Dendritic cell treated with granulocyte-macrophage colony-stimulating factor and Interleukin-4, amounts not matched to agents 40 ng/mL and 50 ng/mL, for 4 days (primary cell): ENCODE results near the gene SCTR.

ENCODE experiments used
- H3K27ac Mint-ChIP-seq: one replicate; pipeline ENCODE4 v1.8.0; 2022; ENCODE audit warnings: mild to moderate bottlenecking, mixed read lengths
- H3K27me3 Mint-ChIP-seq: one replicate; pipeline ENCODE4 v1.8.0; 2022; ENCODE audit warnings: mild to moderate bottlenecking, mixed read lengths
- H3K36me3 Mint-ChIP-seq: one replicate; pipeline ENCODE4 v1.8.0; 2022; ENCODE audit warnings: low read depth, mixed read lengths
- H3K4me1 Mint-ChIP-seq: one replicate; pipeline ENCODE4 v1.8.0; 2022; ENCODE audit warnings: low read depth, mixed read lengths
- H3K4me3 Mint-ChIP-seq: one replicate; pipeline ENCODE4 v1.8.0; 2022; ENCODE audit warnings: mild to moderate bottlenecking, moderate library complexity, mixed read lengths
- H3K9me3 Mint-ChIP-seq: one replicate; pipeline ENCODE4 v1.8.0; 2022; ENCODE audit warnings: mixed read lengths
- intact Hi-C: fragments of 100-400 bp; cut with micrococcal nuclease; formaldehyde crosslinking; loops from one replicate; pipeline ENCODE4 v1.15.0; 2022

Gene SCTR

GRCh38 chr2:119468154-119468955, 55.9 kb downstream of the SCTR start:
- Mint-ChIP-seq H3K27ac (no peak overlapping the region), H3K4me1 (peaks cover 18% of the 10 kb centered on the region), H3K9me3 (no peaks in the 10 kb centered on the region), H3K27me3 (peaks cover 12% of the 10 kb centered on the region), H3K36me3 (no peaks in the 10 kb centered on the region), H3K4me3 (no peak overlapping the region)
- intact Hi-C loops, result no loop called here

DNA sequence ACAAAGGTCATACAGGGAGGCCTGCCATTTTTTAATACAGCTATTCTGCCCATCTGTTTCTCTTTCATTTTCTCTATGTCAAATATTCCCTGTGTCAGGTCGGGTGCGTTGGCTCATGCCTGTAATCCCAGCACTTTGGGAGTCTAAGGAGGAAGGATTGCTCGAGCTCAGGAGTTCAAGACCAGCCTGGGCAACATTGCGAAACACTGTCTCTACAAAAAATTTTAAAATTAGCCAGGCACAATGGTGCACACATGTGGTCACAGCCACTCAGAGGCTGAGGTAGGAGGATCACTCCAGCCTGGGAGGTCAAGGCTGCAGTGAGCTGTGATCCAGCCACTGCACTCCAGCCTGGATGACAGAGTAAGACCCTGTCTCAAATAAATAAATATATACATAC, 57.9 kb downstream of the SCTR start:
- H3K27me3 Mint-ChIP-seq, result peaks cover 12% of the 10 kb centered on the region
- no peaks in the 10 kb centered on the region for H3K36me3 Mint-ChIP-seq

DNA sequence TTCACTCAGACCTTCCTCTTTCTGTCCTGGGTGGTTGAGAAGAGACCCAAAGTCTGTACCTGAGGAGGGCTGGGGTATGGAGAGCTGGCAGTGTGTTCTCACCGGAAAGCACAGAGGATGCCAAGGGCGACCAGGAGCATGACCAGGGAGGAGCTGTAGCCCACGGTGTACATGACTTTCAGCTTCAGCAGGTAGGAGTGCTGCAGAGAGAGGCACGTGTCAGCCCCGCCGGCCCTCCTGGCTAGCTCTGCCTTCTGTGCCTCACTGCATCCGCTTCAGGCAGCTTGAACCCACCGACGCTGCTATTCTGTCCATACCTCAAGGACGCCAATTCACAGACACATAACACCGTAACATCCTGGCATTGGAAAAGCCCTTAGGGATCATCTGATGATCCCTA, 58.6 kb downstream of the SCTR start:
- H3K4me1 Mint-ChIP-seq, result peaks cover 18% of the 10 kb centered on the region
- peak overlapping the region; percentile 20 for H3K27ac Mint-ChIP-seq
- peaks cover 12% of the 10 kb centered on the region for H3K27me3 Mint-ChIP-seq
- intact Hi-C loops, result no loop called here
- H3K9me3 Mint-ChIP-seq, result no peaks in the 10 kb centered on the region
- H3K4me3 Mint-ChIP-seq, result no peak overlapping the region
- H3K36me3 Mint-ChIP-seq, result no peaks in the 10 kb centered on the region

More for the DNA sequence above, 57.9 kb downstream of the SCTR start:
- Mint-ChIP-seq H3K4me1 (peaks cover 18% of the 10 kb centered on the region), H3K27ac (no peak overlapping the region), H3K4me3 (no peak overlapping the region), H3K9me3 (no peaks in the 10 kb centered on the region)
- intact Hi-C loops, result no loop called here

DNA sequence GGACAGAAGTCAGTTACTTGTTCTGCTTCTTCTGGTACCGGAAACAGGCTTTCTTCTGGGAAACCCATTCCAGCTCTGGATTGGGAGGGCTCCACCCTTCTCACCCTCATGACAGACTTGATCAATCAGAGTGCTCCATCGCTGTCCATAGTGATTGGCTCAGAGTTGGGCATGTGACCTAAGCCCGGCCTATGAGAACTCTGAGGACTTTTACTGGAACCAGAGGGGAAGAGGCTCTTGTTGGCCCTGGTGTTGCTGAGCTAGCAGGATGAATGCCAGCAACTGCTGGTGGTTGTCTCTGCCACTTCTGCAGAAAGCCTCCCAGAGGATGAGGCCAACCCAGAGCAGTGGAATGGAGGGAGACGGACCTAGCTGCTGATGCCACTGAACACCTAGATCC, 59.3 kb downstream of the SCTR start:
- H3K9me3 Mint-ChIP-seq, result no peaks in the 10 kb centered on the region
- peaks cover 12% of the 10 kb centered on the region for H3K27me3 Mint-ChIP-seq
- peaks cover 18% of the 10 kb centered on the region for H3K4me1 Mint-ChIP-seq
- H3K36me3 Mint-ChIP-seq, result no peaks in the 10 kb centered on the region
- intact Hi-C loops, result no loop called here
- H3K27ac Mint-ChIP-seq, result peak overlapping the region; percentile 52
- H3K4me3 Mint-ChIP-seq, result no peak overlapping the region

DNA sequence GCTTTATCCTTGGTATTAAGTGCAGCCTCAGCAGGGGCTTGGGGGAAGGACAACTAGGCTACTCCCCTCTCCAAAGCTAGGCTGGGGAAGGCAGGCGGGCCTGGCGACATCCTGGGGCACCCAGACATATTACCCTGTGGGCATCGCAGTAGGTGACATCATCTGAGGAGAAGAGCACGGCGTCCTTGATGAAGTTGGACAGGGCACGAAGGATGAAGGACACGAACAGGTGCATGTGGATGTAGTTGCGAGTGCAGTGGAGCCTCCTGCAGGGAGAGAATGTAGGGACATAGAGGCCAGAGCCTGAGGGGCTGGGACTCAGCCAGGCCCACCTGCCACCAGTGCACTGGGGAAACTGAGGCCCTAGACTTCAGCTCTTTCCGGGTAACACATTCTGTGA, 60.3 kb downstream of the SCTR start:
- Mint-ChIP-seq H3K4me3 (no peak overlapping the region), H3K4me1 (peaks cover 18% of the 10 kb centered on the region), H3K27ac (peak overlapping the region; percentile 7), H3K9me3 (no peaks in the 10 kb centered on the region), H3K36me3 (no peaks in the 10 kb centered on the region), H3K27me3 (peaks cover 8% of the 10 kb centered on the region)
- intact Hi-C loops, result no loop called here

DNA sequence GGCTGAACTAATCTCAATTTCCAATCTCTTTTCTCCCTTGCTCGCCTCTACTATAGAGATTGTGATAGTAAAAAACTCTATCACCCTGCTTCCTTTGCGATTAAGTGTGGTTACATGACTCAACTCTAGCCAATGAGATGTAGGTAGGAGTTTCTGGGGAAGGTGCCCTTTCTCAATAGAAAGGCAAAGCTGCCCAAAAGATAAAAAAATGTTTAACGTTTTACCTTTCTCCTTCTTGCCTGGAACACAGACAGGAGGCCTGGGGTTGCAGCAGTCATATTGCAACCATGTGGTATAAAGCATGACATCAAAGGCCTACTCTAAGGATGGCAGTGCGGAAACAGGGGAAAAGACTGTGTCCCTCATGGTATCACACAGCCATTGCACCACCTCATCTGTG, 61.1 kb downstream of the SCTR start:
- no peaks in the 10 kb centered on the region for H3K9me3 Mint-ChIP-seq
- H3K36me3 Mint-ChIP-seq, result no peaks in the 10 kb centered on the region
- intact Hi-C loops, result no loop called here
- H3K4me1 Mint-ChIP-seq, result peaks cover 13% of the 10 kb centered on the region
- no peak overlapping the region for H3K27ac Mint-ChIP-seq
- no peak overlapping the region for H3K4me3 Mint-ChIP-seq
- peaks cover 5% of the 10 kb centered on the region for H3K27me3 Mint-ChIP-seq

- no peaks in the 10 kb centered on the region for H3K36me3 Mint-ChIP-seq
- H3K4me3 Mint-ChIP-seq, result no peak overlapping the region
- H3K9me3 Mint-ChIP-seq, result no peaks in the 10 kb centered on the region
- peaks cover 13% of the 10 kb centered on the region for H3K4me1 Mint-ChIP-seq
- H3K27me3 Mint-ChIP-seq, result peaks cover 5% of the 10 kb centered on the region
- intact Hi-C loops, result no loop called here
- H3K27ac Mint-ChIP-seq, result no peak overlapping the region
These were observed 61.7 kb downstream of the SCTR start for GRCh38 chr2:119462574-119462973.

GRCh38 chr2:119461811-119462210, 62.5 kb downstream of the SCTR start:
- intact Hi-C loops, result no loop called here
- Mint-ChIP-seq H3K4me3 (no peak overlapping the region), H3K9me3 (no peaks in the 10 kb centered on the region), H3K4me1 (peaks cover 13% of the 10 kb centered on the region), H3K27ac (no peak overlapping the region), H3K36me3 (no peaks in the 10 kb centered on the region), H3K27me3 (peaks cover 7% of the 10 kb centered on the region)

DNA sequence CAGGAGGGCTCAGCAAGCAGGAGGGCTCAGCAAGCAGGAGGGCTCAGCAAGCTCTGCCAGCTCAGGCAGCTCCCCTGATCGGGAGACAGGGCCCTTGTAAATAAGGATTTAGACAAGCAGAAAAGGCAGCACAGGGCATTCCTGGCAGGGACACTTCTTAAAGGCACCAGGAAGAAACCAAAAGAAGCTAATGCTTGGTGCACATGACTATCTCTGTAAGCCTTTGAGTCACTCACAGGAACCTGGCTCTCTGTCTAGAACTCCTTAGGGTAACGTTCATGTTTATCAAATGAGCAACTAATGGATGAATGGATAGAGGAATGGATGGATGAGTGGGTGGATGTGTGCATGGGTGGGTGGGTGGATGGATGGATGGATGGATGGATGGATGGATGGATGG, 64.2 kb downstream of the SCTR start:
- Mint-ChIP-seq H3K36me3 (no peaks in the 10 kb centered on the region), H3K4me1 (peaks cover 11% of the 10 kb centered on the region), H3K9me3 (no peaks in the 10 kb centered on the region), H3K27me3 (peaks cover 17% of the 10 kb centered on the region), H3K4me3 (no peak overlapping the region), H3K27ac (no peak overlapping the region)
- intact Hi-C loops, result no loop called here

GRCh38 chr2:119455066-119455718, 69.1 kb downstream of the SCTR start:
- intact Hi-C loops, result no loop called here
- H3K4me3 Mint-ChIP-seq, result no peak overlapping the region
- H3K4me1 Mint-ChIP-seq, result peaks cover 8% of the 10 kb centered on the region
- no peak overlapping the region for H3K27ac Mint-ChIP-seq
- peaks cover 35% of the 10 kb centered on the region for H3K27me3 Mint-ChIP-seq
- H3K36me3 Mint-ChIP-seq, result no peaks in the 10 kb centered on the region
- no peaks in the 10 kb centered on the region for H3K9me3 Mint-ChIP-seq

DNA sequence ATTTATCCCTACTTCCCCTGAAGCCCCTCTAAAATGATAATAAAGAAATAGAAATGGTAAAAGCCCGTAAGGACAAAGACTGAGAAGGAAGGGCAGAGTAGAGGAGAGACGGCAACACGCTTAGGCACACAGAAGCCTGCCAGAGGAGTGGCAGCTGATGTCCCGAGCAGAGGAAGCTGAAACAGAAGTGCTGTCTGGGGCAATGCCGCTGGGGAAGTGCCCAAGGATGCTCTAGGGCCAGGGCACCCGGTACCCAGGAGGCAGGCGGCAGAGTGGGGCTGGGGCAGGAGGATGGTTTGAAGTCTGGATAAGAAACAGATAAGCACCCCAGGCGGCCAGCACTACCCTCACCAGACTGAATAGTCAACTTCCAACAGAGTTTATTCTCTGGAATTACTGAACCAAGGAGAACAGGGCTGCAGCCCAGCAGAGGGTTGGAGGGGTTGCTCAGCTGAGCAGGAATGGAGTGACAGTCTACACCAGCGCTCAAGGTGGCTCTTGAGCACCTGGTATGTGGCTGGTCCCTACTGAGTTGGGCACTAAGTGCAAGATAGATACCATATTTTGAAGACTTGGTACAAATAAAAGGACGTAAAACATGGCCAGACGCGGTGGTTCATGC, 70.2 kb downstream of the SCTR start:
- H3K27me3 Mint-ChIP-seq, result peaks cover 35% of the 10 kb centered on the region
- peaks cover 8% of the 10 kb centered on the region for H3K4me1 Mint-ChIP-seq
- intact Hi-C loops, result no loop called here
- H3K27ac Mint-ChIP-seq, result no peak overlapping the region
- no peak overlapping the region for H3K4me3 Mint-ChIP-seq
- no peaks in the 10 kb centered on the region for H3K9me3 Mint-ChIP-seq
- no peaks in the 10 kb centered on the region for H3K36me3 Mint-ChIP-seq

- H3K4me1 Mint-ChIP-seq, result peaks cover 9% of the 10 kb centered on the region
- no peak overlapping the region for H3K4me3 Mint-ChIP-seq
- no peaks in the 10 kb centered on the region for H3K36me3 Mint-ChIP-seq
- no peaks in the 10 kb centered on the region for H3K9me3 Mint-ChIP-seq
- intact Hi-C loops, result no loop called here
- no peak overlapping the region for H3K27ac Mint-ChIP-seq
- peaks cover 44% of the 10 kb centered on the region for H3K27me3 Mint-ChIP-seq
These were observed 72.8 kb downstream of the SCTR start for GRCh38 chr2:119451336-119452050.

DNA sequence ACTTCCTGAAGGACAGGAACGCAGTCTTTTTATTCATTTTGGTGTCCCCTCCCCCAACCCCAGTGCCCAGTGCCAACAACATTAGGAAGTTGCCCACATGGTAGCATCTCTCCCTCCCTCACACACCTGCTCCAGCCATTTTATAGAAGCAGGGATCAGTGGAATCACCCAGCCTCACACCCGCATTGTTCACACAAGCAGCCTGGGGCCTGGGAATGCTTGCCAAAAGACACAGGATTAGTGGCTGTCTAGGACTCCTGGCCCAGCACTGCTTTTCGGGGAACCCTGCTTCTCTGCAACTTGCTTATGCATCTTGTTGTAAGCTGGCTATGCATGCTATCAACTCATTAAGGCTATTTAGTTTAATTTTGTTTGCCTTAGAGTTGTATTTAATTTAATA, 74.8 kb downstream of the SCTR start:
- Mint-ChIP-seq H3K9me3 (no peaks in the 10 kb centered on the region), H3K4me1 (peaks cover 10% of the 10 kb centered on the region), H3K27ac (no peak overlapping the region), H3K36me3 (no peaks in the 10 kb centered on the region), H3K4me3 (no peak overlapping the region), H3K27me3 (peaks cover 34% of the 10 kb centered on the region)
- intact Hi-C loops, result no loop called here
